ENCODE measurements around the gene LMTK3. TPM values are rescaled to one million over a fixed set of nuclear protein-coding genes. Genes with fewer than 3 reads are reported as not detected.
"Not testable (repeated sequence)": the region's sequence is repeated elsewhere in the genome, so short reads cannot be mapped to it uniquely, and the experiment has no call there.

LMTK3 gene
- total and polyA plus RNA-seq, 2 of the 4 experiments (the other 2 are of a cell fraction) = 0.18 to 0.87 TPM

GRCh38 chr19:48486706-48487105 lies 24.9 kb downstream of the LMTK3 start:
- H3K14ac ChIP-seq (replicated peaks; ENCODE audit: low read depth, low read length); DNase-seq; H3K27me3 ChIP-seq (ENCODE audit: control insufficient read depth, insufficient read depth, low read length); H3K56ac ChIP-seq (ENCODE audit: extremely low read depth, insufficient read depth, low read length); H2BK20ac ChIP-seq (ENCODE audit: low read depth, low read length); H3K18ac ChIP-seq (ENCODE audit: low read depth, low read length); H3K9ac ChIP-seq (ENCODE audit: low read depth, low read length); H4K8ac ChIP-seq (ENCODE audit: low read depth in 2 of 2, low read length in 2 of 2); H3K4me2 ChIP-seq (ENCODE audit: low read depth, low read length); in situ Hi-C loops (cut with MboI; ENCODE audit: low sequenced_read_pairs); H2BK15ac ChIP-seq (ENCODE audit: low read depth, low read length); H3K9me3 ChIP-seq (ENCODE audit: control insufficient read depth, insufficient read depth, low read length); intact Hi-C loops (cut with micrococcal nuclease); H3K4me3 ChIP-seq (ENCODE audit: insufficient read depth, low read depth, low read length); H3K27ac ChIP-seq (ENCODE audit: insufficient read depth, low read length); H4K20me1 ChIP-seq (ENCODE audit: insufficient read depth, low read length); H3K23ac ChIP-seq (ENCODE audit: low read depth, low read length); ATAC-seq (ENCODE audit: low read depth); H4K91ac ChIP-seq (ENCODE audit: insufficient read depth, low read depth, low read length); H2BK5ac ChIP-seq (ENCODE audit: low read depth, low read length, poor library complexity, severe bottlenecking); H4K5ac ChIP-seq (ENCODE audit: low read depth, low read length); H2AFZ ChIP-seq (replicated peaks; ENCODE audit: low read length, poor library complexity); H2AK5ac ChIP-seq (ENCODE audit: low read depth, low read length); H3K36me3 ChIP-seq (ENCODE audit: control insufficient read depth, insufficient read depth, low read length); H3K4ac ChIP-seq (ENCODE audit: low read depth, low read length); H2AK9ac ChIP-seq (replicated peaks; ENCODE audit: low read depth, low read length, poor library complexity); BruUV-seq (replicated peaks); H2BK120ac ChIP-seq (ENCODE audit: low read depth, low read length); dilution Hi-C loops (cut with HindIII; ENCODE audit: low sequenced_read_pairs, unreplicated experiment); POLR2A ChIA-PET (ENCODE audit: unreplicated experiment); H3K79me1 ChIP-seq (ENCODE audit: low read depth in 1 of 2, low read length in 2 of 2): not testable (repeated sequence)
- no CpG with 5 or more reads among the region's 10 CpGs for WGBS, 2 experiments (ENCODE audit: extremely low coverage in 2 of 2, insufficient read length in 1 of 2)
- Histone ChIP-seq H3K4me1 (ENCODE audit: control insufficient read depth, insufficient read depth, low read length) (peaks cover 21% of the 10 kb centered on the region), H3K9me1 (ENCODE audit: insufficient read depth, low read length) (peaks cover 11% of the 10 kb centered on the region)
- CTCF ChIA-PET = interaction anchor here (4.4 kb wide), 1 partner anchor 98 kb away, joined by 35 read pairs; no protein-coding TSS in a partner anchor

Data from IMR-90 (cell line).